GM12878 (cell line): ENCODE results near the gene MAP4K2. TPM values are rescaled to one million over a fixed set of nuclear protein-coding genes. Genes with fewer than 3 reads are reported as not detected.

Experiments
- ATAC-seq: fragments of 200-7000 bp; cut with Tn5 transposase; 3 replicates; pipeline ENCODE4 v1.9.1; 2020; ENCODE audit warnings: mild to moderate bottlenecking, moderate library complexity
- BruUV-seq: library from RNA; stranded (reverse); fragments of 400-500 nt; replicated peaks from 2 replicates; lab custom pipeline; 2021; lab: Mats Ljungman, UMichigan
- CTCF ChIA-PET: fragments of 300-600 bp; sonication (Branson Sonifier 250); formaldehyde crosslinking; extraction: SDS; loops from one replicate; lab custom pipeline; 2021; ENCODE audit warnings: inconsistent platforms; lab: Yijun Ruan, JAX
- POLR2A ChIA-PET: fragments of 350-600 bp; formaldehyde crosslinking; extraction: SDS; loops from one replicate; lab custom pipeline; 2021; ENCODE audit warnings: inconsistent platforms; lab: Charles Lee
- RAD21 ChIA-PET: fragments of 300-600 bp; sonication (Branson Sonifier 250); formaldehyde crosslinking; loops from one replicate; lab custom pipeline; 2023; ENCODE audit warnings: antibody characterized with exemption; ENCODE audit not compliant: unreplicated experiment; lab: Charles Lee
- SMC1A ChIA-PET: fragments of 300-600 bp; sonication (Branson Sonifier 250); formaldehyde crosslinking; loops from one replicate; lab custom pipeline; 2023; ENCODE audit not compliant: unreplicated experiment, uncharacterized antibody; lab: Charles Lee
- DNase-seq: peaks from one replicate; pipeline ENCODE4 v3.0.0-alpha.2; 2011; ENCODE audit warnings: low read depth, low spot score
- FAIRE-seq: peaks from 3 replicates; lab custom pipeline; 2011; peaks lifted over from hg19 to GRCh38; lab: Jason Lieb, UNC
- H2AFZ ChIP-seq: 2 replicates; pipeline ENCODE4 v1.6.0; 2011; ENCODE audit warnings: low read depth, low read length, control low read depth; ENCODE audit not compliant: control insufficient read depth
- H3K27ac ChIP-seq: 2 replicates; pipeline ENCODE4 v1.5.1; 2011; ENCODE audit warnings: control low read depth; ENCODE audit not compliant: control insufficient read depth, insufficient read depth
- H3K27me3 ChIP-seq, 2 experiments: replicated peaks in 1 of 2; 2 replicates each; pipeline versions ENCODE4 v1.6.0 to v1.6.1; 2011; ENCODE audit warnings: low read length in 1 of 2; ENCODE audit not compliant: control insufficient read depth in 2 of 2, insufficient read depth in 2 of 2
- H3K36me3 ChIP-seq, 2 experiments: 2 replicates each; pipeline ENCODE4 v1.5.1; 2011; ENCODE audit warnings: low read length in 1 of 2; ENCODE audit not compliant: control insufficient read depth in 2 of 2, insufficient read depth in 2 of 2
- H3K4me1 ChIP-seq: 2 replicates; pipeline ENCODE4 v1.6.1; 2011; ENCODE audit warnings: mild to moderate bottlenecking, low read length, moderate library complexity, mixed read lengths; ENCODE audit not compliant: control insufficient read depth, insufficient read depth
- H3K4me2 ChIP-seq: 2 replicates; pipeline ENCODE4 v1.6.0; 2011; ENCODE audit warnings: control low read depth; ENCODE audit not compliant: control insufficient read depth, insufficient read depth
- H3K4me3 ChIP-seq: fragments of 200-600 bp; sonication (generic); 2 replicates; pipeline ENCODE4 v1.5.1; 2016
- H3K79me2 ChIP-seq: 2 replicates; pipeline ENCODE4 v1.6.0; 2011; ENCODE audit warnings: low read length; ENCODE audit not compliant: control insufficient read depth, insufficient read depth
- H3K9ac ChIP-seq: 2 replicates; pipeline ENCODE4 v1.8.0; 2011; ENCODE audit warnings: low read length, control low read depth, mixed read lengths; ENCODE audit not compliant: control insufficient read depth, insufficient read depth
- H3K9me3 ChIP-seq: replicated peaks from 3 replicates; pipeline ENCODE4 v1.5.1; 2011; ENCODE audit warnings: mild to moderate bottlenecking, low read length; ENCODE audit not compliant: control insufficient read depth, insufficient read depth
- H4K20me1 ChIP-seq: 2 replicates; pipeline ENCODE4 v1.6.0; 2011; ENCODE audit not compliant: control insufficient read depth, insufficient read depth
- ATF3 ChIP-seq: IDR thresholded peaks from 2 replicates; pipeline ENCODE4 v1.6.1; 2011; ENCODE audit warnings: low read depth, mild to moderate bottlenecking, low read length, moderate library complexity, borderline replicate concordance; ENCODE audit errors: extremely low read depth
- CHD2 ChIP-seq: IDR thresholded peaks from 2 replicates; pipeline ENCODE4 v1.6.1; 2011; ENCODE audit warnings: low read depth, low read length, improper control_type of control experiment, borderline replicate concordance
- E4F1 ChIP-seq: fragments of 450-650 bp; IDR thresholded peaks from 2 replicates; pipeline ENCODE4 v1.6.1; 2018; ENCODE audit warnings: borderline replicate concordance, mild to moderate bottlenecking; ENCODE audit not compliant: partially characterized antibody
- EGR1 ChIP-seq, 2 experiments: IDR thresholded peaks; 1 replicate in 1 of 2; 2 replicates in 1 of 2; pipeline ENCODE4 v1.6.1; 2011 to 2012; ENCODE audit warnings: low read depth in 2 of 2, low read length in 2 of 2, borderline replicate concordance in 1 of 2, mild to moderate bottlenecking in 1 of 2, moderate library complexity in 1 of 2
- LARP7 ChIP-seq: fragments of 450-650 bp; IDR thresholded peaks from 2 replicates; pipeline ENCODE4 v1.6.1; 2017; ENCODE audit warnings: mild to moderate bottlenecking
- MYB ChIP-seq: fragments of 150-350 bp; IDR thresholded peaks from 2 replicates; pipeline ENCODE4 v1.6.1; 2014; ENCODE audit warnings: mild to moderate bottlenecking, low read depth, low read length, borderline replicate concordance
- NFYB ChIP-seq: IDR thresholded peaks from 2 replicates; pipeline ENCODE4 v1.6.1; 2011; ENCODE audit warnings: low read depth, mild to moderate bottlenecking, low read length, improper control_type of control experiment, moderate library complexity; ENCODE audit not compliant: insufficient read depth
- NR2C1 ChIP-seq: fragments of 450-650 bp; IDR thresholded peaks from 2 replicates; pipeline ENCODE4 v1.6.1; 2017; ENCODE audit warnings: antibody characterized with exemption, mild to moderate bottlenecking, moderate library complexity
- NRF1 ChIP-seq: conservative IDR thresholded peaks from 2 replicates; pipeline ENCODE4 v1.6.1; 2011; ENCODE audit warnings: mild to moderate bottlenecking, low read depth, low read length, improper control_type of control experiment
- RELA ChIP-seq: fragments of 450-650 bp; IDR thresholded peaks from 2 replicates; pipeline ENCODE4 v1.8.0; 2014; ENCODE audit warnings: borderline replicate concordance; ENCODE audit not compliant: partially characterized antibody
- TARDBP ChIP-seq: IDR thresholded peaks from 2 replicates; pipeline ENCODE4 v1.6.1; 2016; ENCODE audit warnings: borderline replicate concordance
- YBX1 ChIP-seq: fragments of 450-650 bp; IDR thresholded peaks from 2 replicates; pipeline ENCODE4 v1.6.1; 2016; ENCODE audit warnings: antibody characterized with exemption
- ZBTB33 ChIP-seq: fragments of 450-650 bp; IDR thresholded peaks from 2 replicates; pipeline ENCODE4 v1.6.1; 2017; ENCODE audit warnings: mild to moderate bottlenecking
- WGBS: methylation state at CpG from one replicate; pipeline ENCODE4 v1.1.6; 2016; ENCODE audit warnings: low lambda C conversion rate; ENCODE audit not compliant: insufficient replicate concordance, insufficient coverage; ENCODE audit errors: missing lambda C conversion rate; 5-methylcytosine and 5-hydroxymethylcytosine counted together
- in situ Hi-C: fragments of 300-500 bp; cut with MboI; formaldehyde crosslinking; loops from 9 replicates; pipeline ENCODE4 v1.14.3; 2018; ENCODE audit warnings: mixed read lengths
- intact Hi-C: fragments of 100-400 bp; cut with micrococcal nuclease; formaldehyde crosslinking; loops from one replicate; pipeline ENCODE4 v1.14.2; 2022; ENCODE audit not compliant: unreplicated experiment
- polyA plus RNA-seq, 11 experiments: library from polyadenylated mRNA; depleted of rRNA in 4 of 11; unstranded in 6 of 11; stranded (reverse) in 5 of 11; fragments of >200 nt; fragmentation: Nextera tagmentation in 4 of 11; fragmentation: Illumina TruSeq in 1 of 11; extraction: Ambion mirVana in 4 of 11; extraction: Trizol in 1 of 11; gene quantifications; 1 replicate in 1 of 11; 2 replicates in 10 of 11; pipeline versions ENCODE4 v1.2.1 to v1.2.3, GENCODE V29; 2011 to 2016; ENCODE audit warnings: inconsistent platforms in 2 of 11, missing spikeins in 2 of 11, low read depth in 1 of 11
- total RNA-seq, 4 experiments: library from RNA; depleted of rRNA in 3 of 4; stranded (reverse); fragments of >200 nt in 3 of 4; fragmentation: Illumina TruSeq in 1 of 4; extraction: Trizol in 1 of 4; gene quantifications; 2 replicates each; pipeline versions ENCODE4 v1.2.1 to v1.2.3, GENCODE V29; 2013 to 2021

Gene MAP4K2
- total and polyA plus RNA-seq, 10 of the 15 experiments (the other 5 are each of a cell fraction or from before 2014, with no cell fraction given): 0.98 to 78.1 (median 48.9) TPM

GRCh38 chr11:64801158-64801464 is 1.9 kb downstream of the MAP4K2 start (continued):
- TF ChIP-seq RELA (no peak), EGR1 (IDR thresholded peaks at IDR 0.05; ENCODE audit: borderline replicate concordance in 1 of 2, low read depth in 2 of 2, low read length in 2 of 2) (peak in 1 of 2 experiments; percentile 26; a peak in 1 of 3 replicates)

GRCh38 chr11:64800303-64801157 is 2.5 kb downstream of the MAP4K2 start:
- no peak for DNase-seq
- RAD21 ChIA-PET: interaction anchor here (1.0 to 2.0 kb wide), 5 partner anchors 11 to 56 kb away, joined by 3 to 10 read pairs (median 3); partner anchors contain the start of genes RASGRP2 and SF1
- TF ChIP-seq MYB: no peak
- TF ChIP-seq NRF1: no peak
- TF ChIP-seq NFYB: no peak
- no peak for TF ChIP-seq E4F1
- 0 out of 2 replicates have a peak, but pooled peaks have one; percentile 21 for TF ChIP-seq NR2C1
- no peak for TF ChIP-seq ATF3
- TF ChIP-seq ZBTB33: no peak
- TF ChIP-seq TARDBP: no peak
- no peak for TF ChIP-seq YBX1
- no peak for TF ChIP-seq LARP7
- TF ChIP-seq CHD2: no peak

More at GRCh38 chr11:64800303-64801157, 2.5 kb downstream of the MAP4K2 start:
- CTCF ChIA-PET: interaction anchor here (1.0 to 5.8 kb wide), 10 partner anchors 10 to 148 kb away, joined by 3 to 41 read pairs (median 3); partner anchors contain the start of genes CDC42BPG, MEN1, RASGRP2 and SF1
- Histone ChIP-seq H3K9me3 (no peaks in the 10 kb centered on the region), H3K27ac (peak overlapping the region; percentile 92), H3K36me3 (peaks cover 6 to 16% of the 10 kb centered on the region in 2 experiments; a peak in 3 of 4 replicates), H3K27me3 (no peaks in the 10 kb centered on the region), H3K79me2 (peaks cover 30% of the 10 kb centered on the region), H4K20me1 (no peaks in the 10 kb centered on the region), H3K4me1 (peaks cover 37% of the 10 kb centered on the region), H3K4me2 (peak overlapping the region; percentile 87), H3K9ac (peak overlapping the region; percentile 93; the same call in 1 of the 2 replicates), H3K4me3 (peak overlapping the region; percentile 87; the same call in 1 of the 2 replicates), H2AFZ (no peak overlapping the region)
- SMC1A ChIA-PET: interaction anchor here (0.8 to 2.6 kb wide), 8 partner anchors 13 to 266 kb away, joined by 3 to 9 read pairs (median 4); partner anchors contain the start of gene SF1
- POLR2A ChIA-PET: interaction anchor here (1.1 to 5.4 kb wide), 6 partner anchors 11 to 443 kb away, joined by 3 to 33 read pairs (median 6); partner anchors contain the start of gene SF1
- ATAC-seq (no peak), FAIRE-seq (no peak)
- intact Hi-C loops (no loop called here), in situ Hi-C loops (no loop called here)
- 82% methylated on average over 26 of the region's 26 CpGs for WGBS
- BruUV-seq: no TSS peak
